GM23248 (cell line): ENCODE measurements around the gene TTC21B. TPM values are rescaled to one million over a fixed set of nuclear protein-coding genes. Genes with fewer than 3 reads are reported as not detected.

Source experiments
- DNase-seq: peaks from one replicate; pipeline ENCODE4 v3.0.0-alpha.2; 2015
- H2AFZ ChIP-seq: fragments of 200-600 bp; sonication (generic); 2 replicates; pipeline ENCODE4 v1.6.1; 2016; ENCODE audit warnings: antibody characterized with exemption
- H3F3A ChIP-seq: fragments of 200-600 bp; sonication (generic); 2 replicates; pipeline ENCODE4 v1.6.1; 2016; ENCODE audit warnings: mild to moderate bottlenecking, antibody characterized with exemption, mixed run types; ENCODE audit not compliant: insufficient read depth
- H3K27ac ChIP-seq: fragments of 200-600 bp; sonication (generic); 2 replicates; pipeline ENCODE4 v1.5.1; 2016; ENCODE audit warnings: mild to moderate bottlenecking
- H3K27me3 ChIP-seq: fragments of 200-600 bp; sonication (generic); replicated peaks from 2 replicates; pipeline ENCODE4 v1.6.1; 2016; ENCODE audit warnings: mild to moderate bottlenecking; ENCODE audit not compliant: insufficient read depth
- H3K36me3 ChIP-seq: fragments of 200-600 bp; sonication (generic); 2 replicates; pipeline ENCODE4 v1.6.1; 2016; ENCODE audit warnings: low read depth, mild to moderate bottlenecking
- H3K4me1 ChIP-seq: fragments of 200-600 bp; sonication (generic); 2 replicates; pipeline ENCODE4 v1.6.1; 2016; ENCODE audit warnings: mild to moderate bottlenecking; ENCODE audit not compliant: insufficient read depth
- H3K4me2 ChIP-seq: fragments of 200-600 bp; sonication (generic); one replicate; pipeline ENCODE4 v1.6.1; 2016; ENCODE audit warnings: mild to moderate bottlenecking; ENCODE audit not compliant: unreplicated experiment
- H3K4me3 ChIP-seq: fragments of 200-600 bp; sonication (generic); 2 replicates; pipeline ENCODE4 v1.5.1; 2016; ENCODE audit warnings: mild to moderate bottlenecking
- H3K79me2 ChIP-seq: fragments of 200-600 bp; sonication (generic); 2 replicates; pipeline ENCODE4 v1.6.1; 2016; ENCODE audit warnings: mild to moderate bottlenecking; ENCODE audit not compliant: insufficient read depth
- H3K9ac ChIP-seq: fragments of 200-600 bp; sonication (generic); 2 replicates; pipeline ENCODE4 v1.6.1; 2016; ENCODE audit warnings: mild to moderate bottlenecking
- H3K9me2 ChIP-seq: fragments of 200-600 bp; sonication (generic); 2 replicates; pipeline ENCODE4 v1.6.1; 2016; ENCODE audit warnings: mixed run types, mild to moderate bottlenecking, moderate library complexity; ENCODE audit not compliant: insufficient read depth
- H3K9me3 ChIP-seq: fragments of 200-600 bp; sonication (generic); one replicate; pipeline ENCODE4 v1.6.1; 2017; ENCODE audit warnings: low read depth
- H4K20me1 ChIP-seq: fragments of 200-600 bp; sonication (generic); 2 replicates; pipeline ENCODE4 v1.6.0; 2016; ENCODE audit not compliant: insufficient read depth
- EZH2 ChIP-seq: fragments of 200-600 bp; sonication (generic); IDR thresholded peaks from 2 replicates; pipeline ENCODE4 v1.6.1; 2018; ENCODE audit warnings: antibody characterized with exemption, mild to moderate bottlenecking; ENCODE audit not compliant: insufficient read depth, poor library complexity, severe bottlenecking
- EZH2phosphoT487 ChIP-seq: fragments of 200-600 bp; sonication (generic); IDR thresholded peaks from 2 replicates; pipeline ENCODE4 v1.6.1; 2018; ENCODE audit warnings: antibody characterized with exemption, moderate library complexity, mild to moderate bottlenecking, low read depth; ENCODE audit not compliant: insufficient read depth
- WGBS, 2 experiments: methylation state at CpG; one replicate each; pipeline ENCODE4 v1.1.6; 2015 to 2017; ENCODE audit warnings: low lambda C conversion rate in 2 of 2, low coverage in 1 of 2; ENCODE audit errors: missing lambda C conversion rate in 2 of 2; 5-methylcytosine and 5-hydroxymethylcytosine counted together
- in situ Hi-C: fragments of 300-500 bp; cut with MboI; formaldehyde crosslinking; loops from 2 replicates; pipeline ENCODE4 v1.15.0; 2020
- polyA plus RNA-seq: library from polyadenylated mRNA; unstranded; fragments of >200 nt; fragmentation: Nextera tagmentation; extraction: Ambion mirVana; gene quantifications from 2 replicates; pipeline ENCODE4 v1.2.1, GENCODE V29; 2016
- total RNA-seq: library from RNA; depleted of rRNA; stranded (reverse); fragments of >200 nt; shearing (Covaris generic); gene quantifications from 2 replicates; pipeline ENCODE4 v1.2.3, GENCODE V29; 2014

TTC21B gene
- total and polyA plus RNA-seq, 2 experiments from 2014 or later: 6.6 to 15.3 TPM

DNA sequence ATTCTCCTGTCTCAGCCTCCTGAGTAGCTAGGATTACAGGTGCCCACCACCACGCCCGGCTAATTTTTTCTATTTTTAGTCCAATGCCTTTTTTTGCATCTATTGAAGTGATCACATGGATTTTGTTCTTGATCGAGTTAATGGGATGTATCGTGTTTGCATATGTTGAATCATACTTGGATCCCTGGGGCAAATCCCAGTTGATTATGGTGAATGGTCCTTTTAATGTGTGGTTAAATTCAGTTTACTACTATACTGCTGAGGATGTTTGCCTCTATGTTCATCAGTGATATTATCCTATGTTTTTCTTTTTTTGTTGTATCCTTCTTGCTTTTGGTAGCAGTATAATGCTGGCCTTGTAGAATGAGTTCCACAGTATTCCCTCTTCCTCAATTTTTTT lies 8.2 kb upstream of the TTC21B start:
- TF ChIP-seq EZH2phosphoT487: no peak
- TF ChIP-seq EZH2: no peak
- Histone ChIP-seq H3K9me3 (no peaks in the 10 kb centered on the region), H3K4me3 (no peak overlapping the region), H3K9ac (no peak overlapping the region), H3K79me2 (no peaks in the 10 kb centered on the region), H4K20me1 (no peaks in the 10 kb centered on the region), H3K9me2 (no peaks in the 10 kb centered on the region), H3K27me3 (no peaks in the 10 kb centered on the region), H3F3A (no peaks in the 10 kb centered on the region), H3K4me1 (no peaks in the 10 kb centered on the region), H3K36me3 (no peaks in the 10 kb centered on the region), H3K4me2 (no peak overlapping the region), H2AFZ (no peak overlapping the region), H3K27ac (no peak overlapping the region)
- 84 to 86% methylated on average over 4 of the region's 4 CpGs for WGBS, 2 experiments
- DNase-seq: no peak
- in situ Hi-C loops: no loop called here

DNA sequence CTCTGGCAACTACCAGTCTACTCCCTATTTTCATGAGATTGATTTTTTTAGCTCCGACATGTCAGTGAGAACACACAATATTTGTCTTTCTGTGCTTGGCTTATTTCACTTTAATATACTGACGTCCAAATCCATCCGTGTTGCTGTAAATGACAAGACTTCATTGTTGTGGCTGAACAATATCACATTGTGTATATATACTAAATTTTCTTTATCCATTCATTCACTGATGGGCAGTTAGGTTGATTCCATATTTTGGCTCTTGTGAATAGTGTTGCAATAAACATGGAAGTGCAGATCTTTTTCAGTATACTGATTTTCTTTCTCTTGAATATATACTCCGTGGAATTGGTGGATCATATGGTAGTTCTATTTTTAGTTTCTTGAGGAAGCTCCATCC lies 5.8 kb upstream of the TTC21B start:
- H3K4me2 ChIP-seq: no peak overlapping the region
- no peak overlapping the region for H2AFZ ChIP-seq
- H3K4me3 ChIP-seq: no peak overlapping the region
- in situ Hi-C loops: loop anchor here (10.0 kb wide), 1 partner anchor 165 kb away; the partner anchor contains the start of gene SCN1A
- no peaks in the 10 kb centered on the region for H3K27me3 ChIP-seq
- no peaks in the 10 kb centered on the region; the same call in none of the 2 replicates for H3K4me1 ChIP-seq
- no peak for DNase-seq
- H3K9me2 ChIP-seq: no peaks in the 10 kb centered on the region
- no peaks in the 10 kb centered on the region for H3K79me2 ChIP-seq
- no peaks in the 10 kb centered on the region for H4K20me1 ChIP-seq
- WGBS, 2 experiments: 64 to 65% methylated on average over 4 of the region's 4 CpGs
- no peak overlapping the region for H3K27ac ChIP-seq
- TF ChIP-seq EZH2: no peak
- no peak for TF ChIP-seq EZH2phosphoT487
- no peaks in the 10 kb centered on the region for H3K9me3 ChIP-seq
- H3F3A ChIP-seq: peaks cover 5% of the 10 kb centered on the region; the same call in 1 of the 2 replicates
- no peaks in the 10 kb centered on the region for H3K36me3 ChIP-seq
- no peak overlapping the region for H3K9ac ChIP-seq

DNA sequence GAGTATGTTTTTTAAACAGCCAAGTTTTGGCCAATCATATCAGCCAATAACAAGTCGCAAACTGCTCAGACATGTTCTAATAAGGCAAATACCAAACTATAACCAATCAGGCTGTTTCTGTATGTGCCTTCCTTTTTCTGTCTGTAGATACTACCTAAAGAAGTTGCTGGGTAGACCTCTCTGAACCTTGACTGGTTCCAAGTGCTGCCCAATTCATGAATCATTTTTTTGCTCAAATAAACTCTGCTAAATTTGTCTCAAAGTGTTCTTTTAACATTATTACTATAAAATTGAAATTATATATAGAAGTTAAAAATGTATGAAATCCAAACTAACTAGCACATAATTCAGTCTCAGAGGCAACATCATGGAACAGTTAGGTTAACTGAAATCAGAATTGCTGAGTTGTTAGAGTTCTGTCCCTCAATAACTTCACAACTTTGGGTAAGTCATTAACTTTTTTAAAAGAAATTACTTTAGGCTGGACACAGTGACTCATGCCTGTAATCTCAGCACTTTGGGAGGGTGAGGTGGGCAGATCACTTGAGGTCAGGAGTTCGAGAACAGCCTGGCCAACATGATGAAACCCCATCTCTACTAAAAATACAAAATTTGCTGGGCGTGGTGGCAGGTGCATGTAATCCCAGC lies 4.9 kb upstream of the TTC21B start:
- Histone ChIP-seq H4K20me1 (no peaks in the 10 kb centered on the region), H3K4me2 (no peak overlapping the region), H3K27me3 (no peaks in the 10 kb centered on the region), H3K27ac (no peak overlapping the region), H2AFZ (no peak overlapping the region), H3K79me2 (no peaks in the 10 kb centered on the region), H3K9me3 (no peaks in the 10 kb centered on the region), H3K9me2 (no peaks in the 10 kb centered on the region), H3K4me1 (no peaks in the 10 kb centered on the region; the same call in none of the 2 replicates), H3K36me3 (no peaks in the 10 kb centered on the region), H3K4me3 (no peak overlapping the region), H3F3A (peaks cover 7% of the 10 kb centered on the region; the same call in 1 of the 2 replicates), H3K9ac (no peak overlapping the region)
- in situ Hi-C loops: loop anchor here (10.0 kb wide), 1 partner anchor 166 kb away; the partner anchor contains the start of gene SCN1A
- TF ChIP-seq EZH2phosphoT487 (no peak), EZH2 (no peak)
- DNase-seq: no peak
- 61% methylated on average over 3 of the region's 3 CpGs for WGBS, 2 experiments

DNA sequence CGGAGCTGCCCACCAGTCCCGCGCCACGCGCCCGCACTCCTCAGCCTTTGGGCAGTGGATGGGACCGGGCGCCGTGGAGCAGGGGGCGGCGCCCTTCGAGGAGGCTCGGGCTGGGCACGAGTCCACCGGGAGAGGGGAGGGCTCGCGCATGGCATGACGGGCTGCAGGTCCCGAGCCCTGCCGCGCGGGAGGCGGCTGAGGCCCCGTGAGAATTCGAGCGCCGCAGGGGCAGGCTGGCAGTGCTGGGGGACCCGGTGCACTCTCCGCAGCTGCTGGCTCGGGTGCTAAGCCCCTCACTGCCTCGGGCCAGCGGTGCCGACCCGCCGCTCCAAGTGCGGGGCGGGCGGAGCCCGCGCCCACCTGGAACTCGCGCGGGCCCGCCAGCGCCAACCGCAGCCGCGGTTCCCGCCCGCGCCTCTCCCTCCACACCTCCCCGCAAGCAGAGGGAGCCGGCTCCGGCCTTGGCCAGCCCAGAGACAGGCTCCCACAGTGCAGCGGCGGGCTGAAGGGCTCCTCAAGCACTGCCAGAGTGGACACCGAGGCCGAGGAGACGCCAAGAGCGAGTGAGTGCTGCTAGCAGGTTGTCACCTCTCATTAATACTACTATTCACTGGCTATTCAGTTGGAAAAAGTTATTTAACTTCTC lies 3.6 kb upstream of the TTC21B start:
- Histone ChIP-seq H3K36me3 (no peaks in the 10 kb centered on the region), H3K4me2 (no peak overlapping the region), H3K27ac (no peak overlapping the region), H3F3A (peaks cover 14% of the 10 kb centered on the region; the same call in 1 of the 2 replicates), H4K20me1 (no peaks in the 10 kb centered on the region), H3K9me2 (no peaks in the 10 kb centered on the region), H2AFZ (no peak overlapping the region), H3K4me1 (peaks cover 8% of the 10 kb centered on the region), H3K4me3 (no peak overlapping the region), H3K27me3 (no peaks in the 10 kb centered on the region), H3K9me3 (no peaks in the 10 kb centered on the region), H3K9ac (no peak overlapping the region), H3K79me2 (peaks cover 11% of the 10 kb centered on the region)
- in situ Hi-C loops: loop anchor here (10.0 kb wide), 1 partner anchor 168 kb away; the partner anchor contains the start of gene SCN1A
- 92 to 95% methylated on average over 42 to 45 of the region's 60 CpGs for WGBS, 2 experiments
- TF ChIP-seq EZH2: no peak
- TF ChIP-seq EZH2phosphoT487: no peak
- DNase-seq: no peak
